Neural cell (in vitro differentiated cells): Measurements from ENCODE around the gene GINS1. TPM values are rescaled to one million over a fixed set of nuclear protein-coding genes. Genes with fewer than 3 reads are reported as not detected.

Experiments
- H2AFZ ChIP-seq: fragments of 200-600, 300-800 bp; sonication (generic), shearing (Covaris generic); 2 replicates; pipeline ENCODE4 v1.6.0; 2014; ENCODE audit warnings: low read depth, mild to moderate bottlenecking, antibody characterized with exemption, low read length, moderate library complexity
- H3F3A ChIP-seq: fragments of 200-600 bp; shearing (Covaris generic); 2 replicates; pipeline ENCODE4 v1.6.1; 2016; ENCODE audit warnings: mild to moderate bottlenecking, moderate library complexity, mixed read lengths, antibody characterized with exemption, low read length; ENCODE audit not compliant: insufficient read depth, poor library complexity, severe bottlenecking
- H3K27ac ChIP-seq: fragments of 200-600, 300-800 bp; sonication (generic), shearing (Covaris generic); 2 replicates; pipeline ENCODE4 v1.5.1; 2014; ENCODE audit warnings: mild to moderate bottlenecking, low read length, moderate library complexity
- H3K27me3 ChIP-seq: fragments of 300-800, 200-600 bp; sonication (generic), shearing (Covaris generic); 2 replicates; pipeline ENCODE4 v1.6.0; 2014; ENCODE audit warnings: mild to moderate bottlenecking, low read depth, low read length, moderate library complexity; ENCODE audit not compliant: insufficient read depth
- H3K36me3 ChIP-seq: fragments of 300-800, 200-600 bp; sonication (generic), shearing (Covaris generic); 2 replicates; pipeline ENCODE4 v1.5.1; 2014; ENCODE audit warnings: mild to moderate bottlenecking, antibody characterized with exemption, low read length, moderate library complexity; ENCODE audit not compliant: insufficient read depth
- H3K4me2 ChIP-seq: fragments of 300-800, 200-600 bp; sonication (generic), shearing (Covaris generic); 2 replicates; pipeline ENCODE4 v1.6.0; 2014; ENCODE audit warnings: mild to moderate bottlenecking, low read length
- H3K4me3 ChIP-seq: fragments of 300-800, 200-600 bp; sonication (generic), shearing (Covaris generic); 2 replicates; pipeline ENCODE4 v1.5.1; 2014; ENCODE audit warnings: mild to moderate bottlenecking, low read length, moderate library complexity
- H3K79me2 ChIP-seq: fragments of 200-600 bp; shearing (Covaris generic); replicated peaks from 2 replicates; pipeline ENCODE4 v1.6.0; 2014; ENCODE audit warnings: mild to moderate bottlenecking, low read length, moderate library complexity; ENCODE audit not compliant: insufficient read depth
- H3K9ac ChIP-seq: fragments of 300-800, 200-600 bp; sonication (generic), shearing (Covaris generic); 2 replicates; pipeline ENCODE4 v1.6.1; 2016; ENCODE audit warnings: mild to moderate bottlenecking, low read length, mixed read lengths
- H3K9me2 ChIP-seq: fragments of 200-600 bp; shearing (Covaris generic); 2 replicates; pipeline ENCODE4 v1.6.1; 2016; ENCODE audit warnings: mild to moderate bottlenecking, low read length, mixed read lengths; ENCODE audit not compliant: insufficient read depth
- H3K9me3 ChIP-seq: fragments of 200-600, 300-800 bp; sonication (generic), shearing (Covaris generic); 2 replicates; pipeline ENCODE4 v1.6.1; 2016; ENCODE audit warnings: mild to moderate bottlenecking, mixed run types, low read length, moderate library complexity, mixed read lengths
- H4K20me1 ChIP-seq: fragments of 200-600 bp; shearing (Covaris generic); 2 replicates; pipeline ENCODE4 v1.6.1; 2016; ENCODE audit warnings: mild to moderate bottlenecking, mixed run types; ENCODE audit not compliant: insufficient read depth
- CTCF ChIP-seq: fragments of 450-650 bp; IDR thresholded peaks from 2 replicates; pipeline ENCODE4 v1.5.1; 2014; ENCODE audit warnings: antibody characterized with exemption, mild to moderate bottlenecking, moderate library complexity; ENCODE audit not compliant: poor library complexity, severe bottlenecking
- EP300 ChIP-seq: fragments of 450-650 bp; conservative IDR thresholded peaks from 2 replicates; pipeline ENCODE4 v1.6.1; 2014; ENCODE audit warnings: antibody characterized with exemption, mild to moderate bottlenecking, moderate library complexity; ENCODE audit not compliant: poor library complexity, severe bottlenecking
- EZH2 ChIP-seq: fragments of 200-600, 300-800 bp; shearing (Covaris generic), sonication (generic); IDR thresholded peaks from 2 replicates; pipeline ENCODE4 v1.6.1; 2014; ENCODE audit warnings: antibody characterized with exemption, low read length, borderline replicate concordance, mild to moderate bottlenecking; ENCODE audit not compliant: insufficient read depth, poor library complexity, severe bottlenecking
- MXI1 ChIP-seq: fragments of 450-650 bp; conservative IDR thresholded peaks from 2 replicates; pipeline ENCODE4 v1.6.1; 2014; ENCODE audit warnings: antibody characterized with exemption, mild to moderate bottlenecking; ENCODE audit not compliant: poor library complexity, severe bottlenecking
- POLR2AphosphoS5 ChIP-seq: IDR thresholded peaks from 2 replicates; pipeline ENCODE4 v1.6.1; 2012
- RAD21 ChIP-seq: fragments of 450-650 bp; conservative IDR thresholded peaks from 2 replicates; pipeline ENCODE4 v1.6.1; 2014; ENCODE audit warnings: antibody characterized with exemption, mild to moderate bottlenecking, moderate library complexity
- REST ChIP-seq: IDR thresholded peaks from 2 replicates; pipeline ENCODE4 v1.6.1; 2012; ENCODE audit warnings: borderline replicate concordance
- SMC3 ChIP-seq: fragments of 450-650 bp; conservative IDR thresholded peaks from 2 replicates; pipeline ENCODE4 v1.6.1; 2014; ENCODE audit warnings: antibody characterized with exemption, mild to moderate bottlenecking, moderate library complexity; ENCODE audit not compliant: poor library complexity
- TAF1 ChIP-seq: IDR thresholded peaks from 2 replicates; pipeline ENCODE4 v1.6.1; 2012; ENCODE audit warnings: low read depth
- polyA plus RNA-seq: library from polyadenylated mRNA; depleted of rRNA; stranded (reverse); fragments of >200 nt; gene quantifications from 2 replicates; pipeline ENCODE4 v1.2.3, GENCODE V29; 2014

GINS1 gene
- polyA plus RNA-seq, 1 donor from 2014 or later = 4.5 TPM

DNA sequence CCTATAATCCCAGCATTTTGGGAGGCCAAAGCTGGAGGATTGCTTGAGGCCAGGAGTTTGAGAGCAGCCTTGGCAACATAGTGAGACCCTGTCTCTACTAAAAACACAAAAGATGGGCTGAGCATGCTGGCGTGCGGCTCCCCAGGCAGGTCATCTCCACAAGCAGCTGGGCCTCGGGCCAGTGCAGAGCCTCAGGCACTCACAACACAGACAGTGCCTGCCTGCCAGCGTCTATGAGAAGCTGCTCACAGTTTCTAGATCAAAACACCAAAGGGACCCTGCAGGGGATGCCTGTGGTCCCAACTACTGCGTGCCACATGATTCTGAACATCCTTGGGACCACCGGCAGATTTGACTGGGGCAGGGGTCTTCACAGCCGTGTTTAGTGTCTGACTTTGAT lies 59.4 kb downstream of the GINS1 start:
- TF ChIP-seq REST (no peak), CTCF (no peak), MXI1 (no peak), TAF1 (no peak), EZH2 (no peak), POLR2AphosphoS5 (no peak), SMC3 (no peak), RAD21 (no peak), EP300 (no peak)
- no peak overlapping the region for H3K27ac ChIP-seq
- no peaks in the 10 kb centered on the region for H3K27me3 ChIP-seq
- H3K79me2 ChIP-seq = no peaks in the 10 kb centered on the region
- H2AFZ ChIP-seq = no peak overlapping the region
- no peaks in the 10 kb centered on the region for H4K20me1 ChIP-seq
- H3K4me2 ChIP-seq = no peak overlapping the region
- peaks cover 4% of the 10 kb centered on the region for H3K36me3 ChIP-seq
- no peaks in the 10 kb centered on the region for H3K9me3 ChIP-seq
- no peaks in the 10 kb centered on the region for H3F3A ChIP-seq
- H3K9ac ChIP-seq = no peak overlapping the region
- no peak overlapping the region for H3K4me3 ChIP-seq
- H3K9me2 ChIP-seq = no peaks in the 10 kb centered on the region

- Histone ChIP-seq H3K9me2 (no peaks in the 10 kb centered on the region), H3K4me2 (no peak overlapping the region), H3F3A (no peaks in the 10 kb centered on the region), H3K9ac (no peak overlapping the region), H2AFZ (no peak overlapping the region), H3K9me3 (no peaks in the 10 kb centered on the region), H3K36me3 (no peaks in the 10 kb centered on the region), H4K20me1 (no peaks in the 10 kb centered on the region), H3K27me3 (no peaks in the 10 kb centered on the region), H3K79me2 (no peaks in the 10 kb centered on the region), H3K27ac (no peak overlapping the region), H3K4me3 (no peak overlapping the region)
- TF ChIP-seq RAD21 = no peak
- no peak for TF ChIP-seq EZH2
- TF ChIP-seq SMC3 = no peak
- no peak for TF ChIP-seq REST
These were observed 60.0 kb downstream of the GINS1 start for GRCh38 chr20:25467441-25467840.
